Neural cell (in vitro differentiated cells): ENCODE results near the gene L3MBTL4. TPM values are rescaled to one million over a fixed set of nuclear protein-coding genes. Genes with fewer than 3 reads are reported as not detected.

ENCODE experiments used
- H2AFZ ChIP-seq: fragments of 200-600, 300-800 bp; sonication (generic), shearing (Covaris generic); 2 replicates; pipeline ENCODE4 v1.6.0; 2014; ENCODE audit warnings: low read depth, mild to moderate bottlenecking, antibody characterized with exemption, low read length, moderate library complexity
- H3F3A ChIP-seq: fragments of 200-600 bp; shearing (Covaris generic); 2 replicates; pipeline ENCODE4 v1.6.1; 2016; ENCODE audit warnings: mild to moderate bottlenecking, moderate library complexity, mixed read lengths, antibody characterized with exemption, low read length; ENCODE audit not compliant: insufficient read depth, poor library complexity, severe bottlenecking
- H3K27ac ChIP-seq: fragments of 200-600, 300-800 bp; sonication (generic), shearing (Covaris generic); 2 replicates; pipeline ENCODE4 v1.5.1; 2014; ENCODE audit warnings: mild to moderate bottlenecking, low read length, moderate library complexity
- H3K27me3 ChIP-seq: fragments of 300-800, 200-600 bp; sonication (generic), shearing (Covaris generic); 2 replicates; pipeline ENCODE4 v1.6.0; 2014; ENCODE audit warnings: mild to moderate bottlenecking, low read depth, low read length, moderate library complexity; ENCODE audit not compliant: insufficient read depth
- H3K36me3 ChIP-seq: fragments of 300-800, 200-600 bp; sonication (generic), shearing (Covaris generic); 2 replicates; pipeline ENCODE4 v1.5.1; 2014; ENCODE audit warnings: mild to moderate bottlenecking, antibody characterized with exemption, low read length, moderate library complexity; ENCODE audit not compliant: insufficient read depth
- H3K4me2 ChIP-seq: fragments of 300-800, 200-600 bp; sonication (generic), shearing (Covaris generic); 2 replicates; pipeline ENCODE4 v1.6.0; 2014; ENCODE audit warnings: mild to moderate bottlenecking, low read length
- H3K4me3 ChIP-seq: fragments of 300-800, 200-600 bp; sonication (generic), shearing (Covaris generic); 2 replicates; pipeline ENCODE4 v1.5.1; 2014; ENCODE audit warnings: mild to moderate bottlenecking, low read length, moderate library complexity
- H3K79me2 ChIP-seq: fragments of 200-600 bp; shearing (Covaris generic); replicated peaks from 2 replicates; pipeline ENCODE4 v1.6.0; 2014; ENCODE audit warnings: mild to moderate bottlenecking, low read length, moderate library complexity; ENCODE audit not compliant: insufficient read depth
- H3K9ac ChIP-seq: fragments of 300-800, 200-600 bp; sonication (generic), shearing (Covaris generic); 2 replicates; pipeline ENCODE4 v1.6.1; 2016; ENCODE audit warnings: mild to moderate bottlenecking, low read length, mixed read lengths
- H3K9me2 ChIP-seq: fragments of 200-600 bp; shearing (Covaris generic); 2 replicates; pipeline ENCODE4 v1.6.1; 2016; ENCODE audit warnings: mild to moderate bottlenecking, low read length, mixed read lengths; ENCODE audit not compliant: insufficient read depth
- H3K9me3 ChIP-seq: fragments of 200-600, 300-800 bp; sonication (generic), shearing (Covaris generic); 2 replicates; pipeline ENCODE4 v1.6.1; 2016; ENCODE audit warnings: mild to moderate bottlenecking, mixed run types, low read length, moderate library complexity, mixed read lengths
- H4K20me1 ChIP-seq: fragments of 200-600 bp; shearing (Covaris generic); 2 replicates; pipeline ENCODE4 v1.6.1; 2016; ENCODE audit warnings: mild to moderate bottlenecking, mixed run types; ENCODE audit not compliant: insufficient read depth
- CTCF ChIP-seq: fragments of 450-650 bp; IDR thresholded peaks from 2 replicates; pipeline ENCODE4 v1.5.1; 2014; ENCODE audit warnings: antibody characterized with exemption, mild to moderate bottlenecking, moderate library complexity; ENCODE audit not compliant: poor library complexity, severe bottlenecking
- EP300 ChIP-seq: fragments of 450-650 bp; conservative IDR thresholded peaks from 2 replicates; pipeline ENCODE4 v1.6.1; 2014; ENCODE audit warnings: antibody characterized with exemption, mild to moderate bottlenecking, moderate library complexity; ENCODE audit not compliant: poor library complexity, severe bottlenecking
- EZH2 ChIP-seq: fragments of 200-600, 300-800 bp; shearing (Covaris generic), sonication (generic); IDR thresholded peaks from 2 replicates; pipeline ENCODE4 v1.6.1; 2014; ENCODE audit warnings: antibody characterized with exemption, low read length, borderline replicate concordance, mild to moderate bottlenecking; ENCODE audit not compliant: insufficient read depth, poor library complexity, severe bottlenecking
- MXI1 ChIP-seq: fragments of 450-650 bp; conservative IDR thresholded peaks from 2 replicates; pipeline ENCODE4 v1.6.1; 2014; ENCODE audit warnings: antibody characterized with exemption, mild to moderate bottlenecking; ENCODE audit not compliant: poor library complexity, severe bottlenecking
- POLR2AphosphoS5 ChIP-seq: IDR thresholded peaks from 2 replicates; pipeline ENCODE4 v1.6.1; 2012
- RAD21 ChIP-seq: fragments of 450-650 bp; conservative IDR thresholded peaks from 2 replicates; pipeline ENCODE4 v1.6.1; 2014; ENCODE audit warnings: antibody characterized with exemption, mild to moderate bottlenecking, moderate library complexity
- REST ChIP-seq: IDR thresholded peaks from 2 replicates; pipeline ENCODE4 v1.6.1; 2012; ENCODE audit warnings: borderline replicate concordance
- SMC3 ChIP-seq: fragments of 450-650 bp; conservative IDR thresholded peaks from 2 replicates; pipeline ENCODE4 v1.6.1; 2014; ENCODE audit warnings: antibody characterized with exemption, mild to moderate bottlenecking, moderate library complexity; ENCODE audit not compliant: poor library complexity
- TAF1 ChIP-seq: IDR thresholded peaks from 2 replicates; pipeline ENCODE4 v1.6.1; 2012; ENCODE audit warnings: low read depth
- polyA plus RNA-seq: library from polyadenylated mRNA; depleted of rRNA; stranded (reverse); fragments of >200 nt; gene quantifications from 2 replicates; pipeline ENCODE4 v1.2.3, GENCODE V29; 2014

The L3MBTL4 gene
- polyA plus RNA-seq, 1 donor from 2014 or later, result 0.90 TPM

GRCh38 chr18:5974696-5975095, 440.0 kb downstream of the L3MBTL4 start:
- no peak overlapping the region for H3K9ac ChIP-seq
- H3K4me2 ChIP-seq, result no peak overlapping the region
- TF ChIP-seq RAD21 (no peak), TAF1 (no peak), POLR2AphosphoS5 (no peak), CTCF (no peak), SMC3 (no peak), REST (no peak), EZH2 (no peak), EP300 (no peak), MXI1 (no peak)
- H3K27ac ChIP-seq, result no peak overlapping the region
- H3K27me3 ChIP-seq, result no peaks in the 10 kb centered on the region
- H4K20me1 ChIP-seq, result no peaks in the 10 kb centered on the region
- no peaks in the 10 kb centered on the region for H3K79me2 ChIP-seq
- H3K9me3 ChIP-seq, result no peaks in the 10 kb centered on the region
- no peak overlapping the region for H3K4me3 ChIP-seq
- H3K36me3 ChIP-seq, result no peaks in the 10 kb centered on the region
- no peaks in the 10 kb centered on the region for H3K9me2 ChIP-seq
- no peaks in the 10 kb centered on the region for H3F3A ChIP-seq
- no peak overlapping the region for H2AFZ ChIP-seq

- H3K36me3 ChIP-seq, result no peaks in the 10 kb centered on the region
- TF ChIP-seq POLR2AphosphoS5 (no peak), MXI1 (no peak), TAF1 (no peak), RAD21 (no peak), CTCF (no peak), EP300 (no peak), SMC3 (no peak), REST (no peak), EZH2 (no peak)
- H2AFZ ChIP-seq, result no peak overlapping the region
- no peaks in the 10 kb centered on the region for H3K27me3 ChIP-seq
- H4K20me1 ChIP-seq, result no peaks in the 10 kb centered on the region
- H3K4me3 ChIP-seq, result no peak overlapping the region
- H3K9me2 ChIP-seq, result no peaks in the 10 kb centered on the region
- no peak overlapping the region for H3K9ac ChIP-seq
- no peaks in the 10 kb centered on the region for H3F3A ChIP-seq
- no peak overlapping the region for H3K4me2 ChIP-seq
- no peaks in the 10 kb centered on the region for H3K9me3 ChIP-seq
- no peaks in the 10 kb centered on the region for H3K79me2 ChIP-seq
- H3K27ac ChIP-seq, result no peak overlapping the region
These were observed 441.6 kb downstream of the L3MBTL4 start for GRCh38 chr18:5973099-5973498.
